T-helper 1 cell (primary cell): Measurements from ENCODE around the gene ZNF618.

Experiments used
- DNase-seq, 5 donors: peaks; one replicate each; pipeline ENCODE4 v3.0.0-alpha.2; 2012 to 2020

The ZNF618 gene

GRCh38 chr9:114102484-114102883 lies 226.4 kb downstream of the ZNF618 start:
- DNase-seq: no peak

- no peak for DNase-seq
Measured at GRCh38 chr9:114105236-114105635, 229.1 kb downstream of the ZNF618 start.
